Calu3 (cell line): ENCODE data around the gene PDZD2. TPM values are rescaled to one million over a fixed set of nuclear protein-coding genes. Genes with fewer than 3 reads are reported as not detected.

Experiments
- BruUV-seq: library from RNA; stranded (reverse); fragments of 400-500 nt; replicated peaks from 2 replicates; lab custom pipeline; 2021; lab: Mats Ljungman, UMichigan
- CTCF ChIA-PET: fragments of 300-600 bp; sonication (Branson Sonifier 250); formaldehyde crosslinking; loops from one replicate; lab custom pipeline; 2022; ENCODE audit warnings: antibody characterized with exemption; lab: Charles Lee
- DNase-seq: peaks from one replicate; pipeline ENCODE4 v3.0.0; 2022
- H3K27ac Mint-ChIP-seq: one replicate; pipeline ENCODE4 v1.8.0; 2022; ENCODE audit warnings: mixed read lengths; ENCODE audit not compliant: unreplicated experiment
- H3K27me3 Mint-ChIP-seq: one replicate; pipeline ENCODE4 v1.8.0; 2022; ENCODE audit warnings: mixed read lengths; ENCODE audit not compliant: unreplicated experiment
- H3K36me3 Mint-ChIP-seq: one replicate; pipeline ENCODE4 v1.8.0; 2022; ENCODE audit warnings: mild to moderate bottlenecking, moderate library complexity, mixed read lengths; ENCODE audit not compliant: insufficient read depth, unreplicated experiment
- H3K4me1 Mint-ChIP-seq: one replicate; pipeline ENCODE4 v1.8.0; 2022; ENCODE audit warnings: mild to moderate bottlenecking, low read depth, mixed read lengths; ENCODE audit not compliant: unreplicated experiment
- H3K4me3 Mint-ChIP-seq: one replicate; pipeline ENCODE4 v1.8.0; 2022; ENCODE audit warnings: mild to moderate bottlenecking, low read depth, moderate library complexity, mixed read lengths; ENCODE audit not compliant: unreplicated experiment
- H3K9me3 Mint-ChIP-seq: one replicate; pipeline ENCODE4 v1.8.0; 2022; ENCODE audit warnings: low read depth, mixed read lengths; ENCODE audit not compliant: unreplicated experiment
- intact Hi-C: fragments of 100-400 bp; cut with micrococcal nuclease; formaldehyde crosslinking; loops from one replicate; pipeline ENCODE4 v1.10.0; 2022; ENCODE audit not compliant: unreplicated experiment
- total RNA-seq: library from RNA; stranded (reverse); gene quantifications from 2 replicates; pipeline ENCODE4 v1.2.3, GENCODE V29; 2022
- TF ChIP-seq, protein P1 (sequence below): fragments of 200-600 bp; IDR thresholded peaks from one replicate; pipeline ENCODE4 v1.8.0; 2022; ENCODE audit warnings: antibody characterized with exemption; ENCODE audit not compliant: unreplicated experiment

PDZD2 gene
- total RNA-seq, 1 experiment from 2014 or later, result 0.97 TPM

DNA sequence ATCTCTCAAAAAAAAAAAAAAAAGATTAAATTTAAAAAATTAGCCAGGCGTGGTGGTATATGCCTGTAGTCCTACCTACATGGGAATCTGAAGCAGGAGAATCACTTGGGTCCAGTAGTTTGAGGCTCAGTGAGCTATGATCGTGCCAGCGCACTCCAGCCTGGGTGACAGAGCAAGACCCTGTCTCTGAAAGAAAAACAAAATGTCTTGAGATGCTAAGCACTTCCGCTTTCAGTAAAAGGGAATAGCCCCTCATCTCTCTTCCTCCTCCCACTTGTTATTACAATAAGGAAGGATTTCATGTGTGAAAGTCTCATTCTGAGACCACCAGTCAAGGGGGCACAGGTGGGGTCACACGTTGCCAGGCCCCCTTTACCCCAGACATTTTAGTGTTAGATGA is 455.8 kb downstream of the PDZD2 start:
- CTCF ChIA-PET, result no interaction called here
- DNase-seq, result no peak
- no peaks in the 10 kb centered on the region for H3K4me1 Mint-ChIP-seq
- H3K27me3 Mint-ChIP-seq, result no peaks in the 10 kb centered on the region
- intact Hi-C loops, result loop anchor here (5.0 kb wide), 1 partner anchor 512 kb away; no protein-coding TSS in a partner anchor
- TF ChIP-seq, protein P1, sequence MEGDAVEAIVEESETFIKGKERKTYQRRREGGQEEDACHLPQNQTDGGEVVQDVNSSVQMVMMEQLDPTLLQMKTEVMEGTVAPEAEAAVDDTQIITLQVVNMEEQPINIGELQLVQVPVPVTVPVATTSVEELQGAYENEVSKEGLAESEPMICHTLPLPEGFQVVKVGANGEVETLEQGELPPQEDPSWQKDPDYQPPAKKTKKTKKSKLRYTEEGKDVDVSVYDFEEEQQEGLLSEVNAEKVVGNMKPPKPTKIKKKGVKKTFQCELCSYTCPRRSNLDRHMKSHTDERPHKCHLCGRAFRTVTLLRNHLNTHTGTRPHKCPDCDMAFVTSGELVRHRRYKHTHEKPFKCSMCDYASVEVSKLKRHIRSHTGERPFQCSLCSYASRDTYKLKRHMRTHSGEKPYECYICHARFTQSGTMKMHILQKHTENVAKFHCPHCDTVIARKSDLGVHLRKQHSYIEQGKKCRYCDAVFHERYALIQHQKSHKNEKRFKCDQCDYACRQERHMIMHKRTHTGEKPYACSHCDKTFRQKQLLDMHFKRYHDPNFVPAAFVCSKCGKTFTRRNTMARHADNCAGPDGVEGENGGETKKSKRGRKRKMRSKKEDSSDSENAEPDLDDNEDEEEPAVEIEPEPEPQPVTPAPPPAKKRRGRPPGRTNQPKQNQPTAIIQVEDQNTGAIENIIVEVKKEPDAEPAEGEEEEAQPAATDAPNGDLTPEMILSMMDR, result no peak
- BruUV-seq, result no TSS peak
- peaks cover 52% of the 10 kb centered on the region for H3K36me3 Mint-ChIP-seq
- H3K4me3 Mint-ChIP-seq, result no peak overlapping the region
- H3K9me3 Mint-ChIP-seq, result no peaks in the 10 kb centered on the region
- H3K27ac Mint-ChIP-seq, result no peak overlapping the region

DNA sequence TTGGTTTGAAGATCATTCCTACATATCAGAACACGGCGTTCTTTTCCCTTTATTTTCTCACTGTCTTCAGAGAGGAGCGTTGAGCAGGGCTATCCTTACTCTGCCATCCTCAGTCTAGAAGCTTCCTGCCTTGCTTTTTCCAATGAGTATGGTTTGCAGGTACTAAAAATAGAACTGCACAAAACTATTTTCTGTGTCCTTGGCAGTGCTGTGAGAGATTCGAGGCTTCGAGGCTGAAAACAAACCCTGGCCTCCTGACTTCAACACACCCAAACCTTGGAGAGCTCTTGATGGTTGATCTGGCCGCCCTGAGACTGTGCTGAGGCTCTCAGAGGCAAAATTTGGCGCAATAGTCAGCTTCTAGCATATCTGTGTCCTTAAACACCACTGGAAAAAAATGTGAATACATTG is 456.3 kb downstream of the PDZD2 start:
- CTCF ChIA-PET, result interaction anchor here (0.5 kb wide), 1 partner anchor 205 kb away, joined by 5 read pairs; no protein-coding TSS in a partner anchor
- no TSS peak for BruUV-seq
- intact Hi-C loops, result no loop called here

DNA sequence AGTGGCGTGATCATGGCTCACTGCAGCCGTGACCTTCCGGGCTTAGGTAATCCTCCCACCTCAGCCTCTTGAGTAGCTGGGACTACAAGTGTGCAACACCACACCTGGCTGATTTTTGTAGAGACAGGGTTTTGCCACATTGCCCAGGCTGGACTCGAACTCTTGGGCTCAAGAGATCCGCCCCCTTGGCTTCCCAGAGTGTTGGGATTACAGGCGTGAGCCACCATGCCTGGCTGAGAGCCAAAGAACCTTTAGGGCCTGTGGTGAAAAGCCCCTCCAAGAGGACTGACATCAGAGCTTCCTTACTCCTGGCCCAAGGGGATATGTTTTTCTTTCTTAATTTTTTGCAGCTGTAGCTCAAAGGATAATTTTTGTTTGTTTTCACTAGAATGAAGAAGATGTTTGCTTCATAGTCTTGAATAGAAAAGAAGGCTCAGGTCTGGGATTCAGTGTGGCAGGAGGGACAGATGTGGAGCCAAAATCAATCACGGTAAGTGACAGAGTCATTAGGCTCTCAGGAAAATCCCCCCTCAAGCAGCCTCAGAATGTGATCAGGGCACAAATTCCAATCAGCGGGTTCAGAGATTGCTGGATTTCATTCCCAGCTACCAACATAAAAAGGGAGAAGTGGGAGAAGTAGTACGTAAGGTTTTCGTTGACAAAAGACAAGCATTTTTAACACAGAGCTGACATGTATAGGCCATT is 458.1 kb downstream of the PDZD2 start:
- H3K27ac Mint-ChIP-seq, result no peak overlapping the region
- H3K4me3 Mint-ChIP-seq, result no peak overlapping the region
- intact Hi-C loops, result no loop called here
- no peaks in the 10 kb centered on the region for H3K9me3 Mint-ChIP-seq
- H3K36me3 Mint-ChIP-seq, result peaks cover 69% of the 10 kb centered on the region
- H3K27me3 Mint-ChIP-seq, result no peaks in the 10 kb centered on the region
- TF ChIP-seq, protein P1, result no peak
- CTCF ChIA-PET, result interaction anchor here (0.6 kb wide), 1 partner anchor 44 kb away, joined by 4 read pairs; no protein-coding TSS in a partner anchor
- no TSS peak for BruUV-seq
- no peaks in the 10 kb centered on the region for H3K4me1 Mint-ChIP-seq
- DNase-seq, result no peak

More for the DNA sequence above, 456.3 kb downstream of the PDZD2 start:
- TF ChIP-seq, protein P1, result no peak
- no peaks in the 10 kb centered on the region for H3K27me3 Mint-ChIP-seq
- H3K9me3 Mint-ChIP-seq, result no peaks in the 10 kb centered on the region
- H3K27ac Mint-ChIP-seq, result no peak overlapping the region
- peaks cover 58% of the 10 kb centered on the region for H3K36me3 Mint-ChIP-seq
- DNase-seq, result no peak
- no peaks in the 10 kb centered on the region for H3K4me1 Mint-ChIP-seq
- H3K4me3 Mint-ChIP-seq, result no peak overlapping the region

GRCh38 chr5:32098291-32098690 is 459.4 kb downstream of the PDZD2 start:
- Mint-ChIP-seq H3K27ac (no peak overlapping the region), H3K27me3 (no peaks in the 10 kb centered on the region), H3K4me3 (no peak overlapping the region), H3K4me1 (no peaks in the 10 kb centered on the region), H3K9me3 (no peaks in the 10 kb centered on the region), H3K36me3 (peaks cover 68% of the 10 kb centered on the region)
- BruUV-seq, result no TSS peak
- DNase-seq, result no peak
- intact Hi-C loops, result no loop called here
- CTCF ChIA-PET, result no interaction called here
- TF ChIP-seq, protein P1, result no peak
